ENCODE results near the gene AKAP7.
"Not testable (repeated sequence)": the region's sequence is repeated elsewhere in the genome, so short reads cannot be mapped to it uniquely, and the experiment has no call there.

AKAP7 gene

DNA sequence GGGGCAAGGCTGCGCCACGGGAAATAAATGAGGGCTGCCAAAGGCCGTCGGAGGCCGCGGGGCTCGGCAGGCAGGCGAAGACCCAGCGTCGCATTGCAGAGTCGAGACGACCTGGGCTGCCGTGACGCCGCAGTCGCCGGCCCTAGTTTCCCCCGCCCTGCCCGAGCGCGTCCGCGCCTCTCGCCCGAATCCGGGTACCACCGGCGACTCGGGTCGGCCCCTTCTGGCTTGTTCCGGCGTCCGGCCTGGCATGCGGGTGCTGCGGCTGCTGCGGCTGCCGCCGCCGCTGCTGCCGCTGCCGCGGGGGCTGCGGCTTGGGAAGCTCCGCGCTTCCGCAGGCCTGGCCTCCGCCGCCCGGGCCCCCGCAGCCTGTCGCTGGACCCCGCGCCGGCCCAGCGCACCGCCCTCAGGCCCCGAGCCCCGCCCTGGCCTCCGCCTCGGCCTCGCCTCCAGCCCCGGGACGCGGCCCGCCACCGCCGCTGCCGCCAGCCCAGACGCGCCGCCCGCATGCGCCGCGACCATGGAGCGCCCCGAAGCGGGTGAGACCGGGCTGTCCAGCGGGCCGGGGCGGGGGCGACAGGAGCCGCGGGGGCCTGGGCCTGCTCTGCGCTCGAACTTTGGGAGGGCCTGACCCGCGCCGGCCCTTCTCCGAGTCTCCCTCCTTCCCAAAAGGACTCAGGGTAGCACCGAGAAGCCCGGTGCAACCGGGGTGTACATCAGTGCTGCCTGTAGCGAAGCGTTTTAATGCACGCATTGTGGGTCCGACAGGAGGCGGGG is at the start of gene AKAP7:
Gene AKAP7 (plus strand): TSS at position 224 of the 777 bp plus-strand sequence. CDS start 297 bp downstream, at position 521.
- peak; percentile 36 for DNase-seq

- not testable (repeated sequence) for DNase-seq
These were observed 44.9 kb upstream of the AKAP7 start for GRCh38 chr6:131090339-131090738.

GRCh38 chr6:131091944-131092343 is 43.3 kb upstream of the AKAP7 start:
- not testable (repeated sequence) for DNase-seq

- no peak for DNase-seq
These were observed 41.9 kb upstream of the AKAP7 start for GRCh38 chr6:131093334-131093733.

- DNase-seq: no peak
These were observed 38.5 kb upstream of the AKAP7 start for GRCh38 chr6:131096786-131097185.

- DNase-seq: no peak
These were observed 33.2 kb upstream of the AKAP7 start for GRCh38 chr6:131101911-131102680.

GRCh38 chr6:131103296-131103695 is 32.0 kb upstream of the AKAP7 start:
- no peak for DNase-seq

DNA sequence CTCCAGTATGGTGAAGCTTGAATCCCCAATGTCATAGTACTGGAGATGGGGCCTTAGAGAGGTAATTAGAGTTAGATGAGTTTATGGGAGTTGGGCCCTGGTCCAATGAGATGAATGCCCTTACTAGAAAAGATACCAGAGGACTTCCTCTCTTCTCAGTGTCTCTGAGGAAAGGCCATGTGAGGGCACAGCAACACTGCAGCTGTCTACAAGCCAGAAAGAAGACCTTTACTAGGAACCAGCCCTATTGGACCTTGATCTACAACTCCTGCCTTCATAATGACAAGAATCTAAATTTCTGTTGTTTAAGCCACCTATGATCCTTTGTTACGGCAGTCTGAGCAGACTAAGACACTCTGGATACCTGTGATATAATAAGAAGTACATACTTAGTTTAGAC is 31.4 kb upstream of the AKAP7 start:
- DNase-seq: no peak

DNA sequence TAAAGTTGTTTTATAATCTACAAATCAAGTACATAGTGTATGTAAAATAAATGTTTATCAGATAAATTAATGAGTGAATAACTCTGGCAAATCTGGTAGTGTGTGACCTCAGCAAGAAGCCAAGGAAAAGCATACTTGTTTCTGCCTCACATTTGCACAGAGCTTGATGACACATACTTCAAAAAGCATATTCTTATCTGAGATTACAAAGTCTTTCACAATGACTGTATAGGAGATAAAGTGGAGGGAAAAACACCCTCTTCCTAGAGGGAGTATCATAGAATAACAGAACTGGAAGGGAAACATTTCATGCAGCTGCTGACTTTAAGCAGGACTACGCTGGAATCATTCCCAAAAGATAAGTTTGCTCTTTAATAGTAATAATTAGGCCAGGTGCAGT is 28.1 kb upstream of the AKAP7 start:
- no peak for DNase-seq

DNA sequence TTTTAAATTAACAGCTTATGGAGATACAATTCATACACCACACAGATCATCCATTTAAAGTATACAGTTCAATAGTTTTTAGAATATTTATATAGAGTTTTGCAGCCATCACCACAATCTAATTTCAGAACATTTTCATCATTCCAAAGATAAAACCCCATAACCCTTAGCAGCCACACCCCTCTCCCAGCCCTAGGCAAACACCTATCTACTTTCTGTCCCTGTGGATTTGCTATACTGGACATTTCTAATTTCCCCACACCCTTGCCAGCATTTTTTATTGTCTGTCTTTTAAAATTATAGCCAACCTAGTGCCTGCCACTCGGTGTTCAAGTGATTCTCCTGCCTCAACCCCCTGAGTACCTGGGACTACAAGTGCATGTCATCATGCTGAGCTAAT is 23.0 kb upstream of the AKAP7 start:
- no peak for DNase-seq

DNA sequence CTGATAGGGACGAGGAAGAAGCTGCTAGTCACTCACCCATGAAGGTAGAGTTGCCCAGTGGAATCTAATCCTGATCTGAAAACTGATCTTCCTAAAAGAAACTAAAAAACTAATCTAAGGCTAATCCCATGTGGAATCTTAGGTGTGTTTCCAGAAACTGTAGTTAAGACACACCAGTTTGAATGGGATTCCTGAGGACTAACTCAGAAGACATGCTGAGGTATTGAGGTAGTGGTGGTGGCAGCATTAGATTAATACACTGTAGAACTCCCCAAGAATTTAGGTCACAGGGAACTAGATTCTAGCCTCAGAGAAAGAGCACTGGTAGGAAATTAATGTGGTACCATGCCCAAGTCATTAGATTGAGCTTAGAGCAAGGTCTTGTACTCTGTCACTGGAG is 19.6 kb upstream of the AKAP7 start:
- DNase-seq: no peak

GRCh38 chr6:131116321-131116720 is 18.9 kb upstream of the AKAP7 start:
- no peak for DNase-seq

DNA sequence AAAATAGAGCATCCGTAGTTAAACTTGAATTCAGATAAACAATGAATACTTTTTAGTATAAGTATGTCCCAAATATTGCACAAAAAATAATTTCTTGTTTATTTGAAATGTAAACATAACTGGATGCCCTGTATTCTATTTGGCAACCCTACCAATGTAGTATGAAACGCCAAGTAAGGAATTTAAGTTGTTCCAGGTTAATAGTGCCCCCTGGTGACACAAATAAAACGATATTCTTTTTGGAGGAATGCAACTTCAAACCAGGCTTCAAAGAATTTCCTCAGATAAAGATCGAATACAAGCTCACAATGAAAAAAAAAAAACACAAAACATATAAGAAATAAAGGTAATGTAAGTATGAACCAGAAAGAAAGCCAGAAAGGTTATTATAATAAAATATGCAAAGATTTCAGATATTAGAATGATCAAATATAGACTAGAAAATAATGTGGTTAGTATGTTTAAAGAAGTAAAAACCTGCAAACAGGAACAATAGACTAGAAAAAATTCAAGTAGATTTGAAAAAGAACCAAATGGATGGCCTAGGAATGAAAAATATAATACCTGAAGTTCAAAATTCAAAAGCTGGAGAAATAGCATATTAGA is 18.4 kb upstream of the AKAP7 start:
- DNase-seq: no peak

DNA sequence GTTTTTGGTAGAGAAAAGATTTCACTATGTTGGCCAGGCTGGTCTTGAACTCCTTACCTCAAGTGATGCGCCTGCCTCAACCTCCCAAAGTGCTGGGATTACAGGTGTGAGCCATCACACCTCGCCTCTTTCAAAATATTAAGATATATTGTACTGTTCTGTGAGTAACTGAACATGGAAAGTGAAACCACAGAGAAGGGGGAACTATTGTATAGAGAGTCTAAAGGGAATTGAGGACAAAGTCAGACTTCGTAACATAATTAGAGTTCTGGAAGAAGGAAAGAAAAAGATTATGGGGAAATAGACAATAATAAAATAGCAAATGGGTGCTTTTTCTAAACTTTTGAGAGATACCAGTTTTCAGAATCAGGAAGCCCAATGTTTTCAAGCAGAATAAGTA is 17.4 kb upstream of the AKAP7 start:
- DNase-seq: no peak

GRCh38 chr6:131122007-131122406 is 13.3 kb upstream of the AKAP7 start:
- no peak for DNase-seq

GRCh38 chr6:131122516-131122915 is 12.8 kb upstream of the AKAP7 start:
- no peak for DNase-seq

- DNase-seq: no peak
These were observed 10.8 kb upstream of the AKAP7 start for GRCh38 chr6:131124336-131125071.

GRCh38 chr6:131125431-131125830 is 9.8 kb upstream of the AKAP7 start:
- DNase-seq: no peak

GRCh38 chr6:131129689-131130553 is 5.3 kb upstream of the AKAP7 start:
- no peak for DNase-seq

DNA sequence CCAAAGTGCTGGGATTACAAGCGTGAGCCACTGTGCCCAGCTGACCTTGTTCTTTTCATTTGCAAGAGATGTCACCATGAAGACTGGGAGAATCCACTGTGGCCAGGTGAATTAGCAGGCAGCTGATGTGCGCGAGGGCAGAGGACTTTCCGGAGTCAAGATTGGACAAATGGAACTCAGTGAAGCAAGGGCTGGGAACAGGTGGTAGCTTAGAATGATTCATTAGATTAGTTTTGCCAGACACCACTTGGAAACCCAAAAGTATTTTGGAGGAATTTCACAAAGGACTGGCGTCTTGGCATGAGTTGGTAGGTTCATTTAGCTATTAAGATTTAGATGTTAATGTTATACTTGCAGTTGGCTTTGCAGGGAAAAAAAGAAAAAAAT is 4.7 kb upstream of the AKAP7 start:
- no peak for DNase-seq

- DNase-seq: no peak
These were observed 2.9 kb upstream of the AKAP7 start for GRCh38 chr6:131132360-131132759.

Measured in activated effector memory CD4-positive, alpha-beta T cell treated with Interleukin-2 at 50 U/mL for 16 hours (primary cell).